HG02970 (cell line): ENCODE measurements around the gene TBCD.
"Not testable (repeated sequence)": the region's sequence is repeated elsewhere in the genome, so short reads cannot be mapped to it uniquely, and the experiment has no call there.

Experiments used
- ATAC-seq: cut with Tn5 transposase; IDR thresholded peaks from one replicate; pipeline ENCODE4 v1.9.1; 2021; ENCODE audit warnings: mild to moderate bottlenecking, moderate library complexity, moderate number of reproducible peaks; ENCODE audit not compliant: unreplicated experiment, low FRiP score

TBCD gene

DNA sequence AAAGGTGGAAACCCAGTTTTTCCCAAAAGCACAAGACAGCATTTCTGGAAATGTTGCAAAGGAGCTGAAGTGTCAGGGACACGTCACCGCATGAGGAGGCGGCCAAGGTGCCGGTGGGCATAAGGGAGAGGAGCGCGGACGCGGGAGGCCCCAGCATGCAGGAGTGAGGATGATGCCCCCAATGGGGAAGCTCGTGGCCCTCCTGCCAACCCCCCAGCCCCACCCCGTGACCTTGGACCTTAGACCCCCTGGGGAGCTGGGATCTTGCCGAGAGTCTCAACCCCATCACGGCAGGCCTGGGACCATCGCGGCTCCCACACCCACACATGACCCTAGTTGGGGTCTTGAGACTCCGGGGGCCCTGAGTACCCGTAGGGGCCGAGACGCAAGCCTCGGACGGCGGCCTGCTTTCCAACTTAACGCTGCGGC lies 208.1 kb downstream of the TBCD start:
- ATAC-seq: no peak

DNA sequence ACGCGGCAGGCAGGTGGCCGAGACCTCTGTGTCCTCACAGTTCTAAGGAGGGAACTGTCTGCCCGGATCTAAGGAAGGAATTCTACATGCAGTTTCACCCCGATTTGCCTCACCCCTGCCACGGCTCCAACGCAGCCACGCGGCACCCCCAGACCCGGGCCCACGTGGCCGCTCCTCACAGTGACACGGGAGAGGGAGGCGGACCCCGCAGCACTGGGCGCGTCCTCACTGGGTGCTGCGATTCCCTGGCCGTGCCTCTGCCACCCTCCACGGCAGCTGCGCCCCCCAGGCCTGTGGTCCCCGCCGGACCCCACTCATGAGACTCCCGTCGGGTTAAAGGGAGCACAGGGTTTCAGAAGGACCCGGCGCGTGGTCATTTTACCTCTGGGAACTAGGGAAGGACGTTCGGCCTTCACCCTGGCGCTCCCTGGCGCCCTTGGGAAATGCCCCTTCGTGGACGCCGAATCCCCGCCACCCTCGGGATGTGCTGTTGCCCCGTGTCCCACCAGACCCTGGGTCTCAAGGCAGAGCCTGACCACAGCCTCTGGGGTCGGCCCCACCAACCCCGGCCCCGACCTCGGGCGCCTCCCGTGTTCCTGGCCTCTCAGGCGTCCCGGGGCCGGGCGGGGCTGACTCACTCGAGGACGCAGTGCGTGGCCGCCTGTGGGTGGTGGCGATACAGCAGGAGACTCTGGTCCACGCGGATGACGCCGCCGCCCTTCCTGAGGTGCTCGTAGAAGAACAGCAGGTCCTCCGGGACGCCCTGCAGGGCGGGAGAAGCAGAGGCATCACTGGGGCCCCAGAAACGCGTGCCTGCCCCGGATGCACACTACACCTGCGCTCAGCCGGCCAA lies 208.8 kb downstream of the TBCD start:
- no peak for ATAC-seq

DNA sequence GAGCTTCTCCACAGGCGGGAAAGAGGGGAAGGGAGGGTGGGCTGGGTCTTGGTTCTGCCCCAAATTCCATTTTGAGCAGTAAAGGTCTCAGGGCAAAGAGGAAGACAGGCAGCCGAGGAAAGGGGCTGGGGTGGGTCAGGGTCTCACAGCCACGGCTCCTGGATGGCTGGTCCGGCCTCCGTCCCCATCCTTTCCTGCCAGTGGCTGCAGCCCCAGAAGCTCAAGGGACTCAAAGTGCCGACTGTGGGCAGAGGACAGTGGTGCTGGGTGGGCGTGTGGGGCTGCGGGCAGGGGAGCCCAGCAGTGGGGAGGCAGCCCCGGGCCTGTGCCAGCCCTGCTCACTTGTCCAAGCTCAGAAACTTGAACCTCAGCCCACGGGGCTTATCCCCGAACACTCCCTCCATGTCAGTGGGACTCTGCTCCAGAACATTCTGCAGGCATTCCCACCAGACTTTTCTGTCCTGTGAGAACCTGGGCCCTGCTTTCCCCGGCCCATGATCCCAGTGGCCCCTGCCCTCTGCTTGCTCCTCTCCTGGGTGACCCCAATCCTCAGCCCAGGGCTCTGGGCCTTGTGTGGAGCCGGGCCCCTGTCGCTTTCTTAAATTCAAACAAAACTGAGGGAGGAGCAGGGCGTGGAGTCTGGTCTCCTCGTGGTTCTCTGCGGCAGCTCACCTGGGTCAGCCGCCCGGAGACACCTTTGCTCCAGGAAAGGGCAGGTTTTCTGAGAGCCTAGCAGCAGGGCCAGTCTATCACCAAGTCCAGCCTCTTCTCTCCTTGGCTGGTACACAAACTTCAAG lies 209.7 kb downstream of the TBCD start:
- no peak for ATAC-seq

DNA sequence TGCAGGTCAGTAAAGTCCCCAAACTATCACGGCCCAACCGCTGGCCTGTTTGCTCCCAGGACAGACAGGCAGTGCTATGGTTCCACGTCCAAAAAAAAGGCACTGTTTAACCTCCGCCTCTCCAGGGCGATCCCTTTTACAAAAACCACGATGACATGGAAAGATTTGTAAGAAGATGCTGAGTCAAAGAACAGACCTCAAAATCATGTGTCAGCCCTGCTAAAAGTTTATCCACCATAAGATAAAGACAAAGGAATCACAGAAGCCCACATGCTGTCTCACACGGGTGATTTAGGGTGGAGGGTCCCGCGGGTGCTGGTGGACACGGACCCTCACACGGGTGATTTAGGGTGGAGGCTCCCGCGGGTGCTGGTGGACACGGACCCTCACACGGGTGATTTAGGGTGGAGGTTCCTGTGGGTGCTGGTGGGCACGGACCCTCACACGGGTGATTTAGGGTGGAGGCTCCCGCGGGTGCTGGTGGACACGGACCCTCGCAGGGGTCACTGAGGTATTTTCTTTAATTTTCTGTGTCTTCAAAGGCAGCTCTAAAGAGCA lies 210.4 kb downstream of the TBCD start:
- ATAC-seq: no peak

DNA sequence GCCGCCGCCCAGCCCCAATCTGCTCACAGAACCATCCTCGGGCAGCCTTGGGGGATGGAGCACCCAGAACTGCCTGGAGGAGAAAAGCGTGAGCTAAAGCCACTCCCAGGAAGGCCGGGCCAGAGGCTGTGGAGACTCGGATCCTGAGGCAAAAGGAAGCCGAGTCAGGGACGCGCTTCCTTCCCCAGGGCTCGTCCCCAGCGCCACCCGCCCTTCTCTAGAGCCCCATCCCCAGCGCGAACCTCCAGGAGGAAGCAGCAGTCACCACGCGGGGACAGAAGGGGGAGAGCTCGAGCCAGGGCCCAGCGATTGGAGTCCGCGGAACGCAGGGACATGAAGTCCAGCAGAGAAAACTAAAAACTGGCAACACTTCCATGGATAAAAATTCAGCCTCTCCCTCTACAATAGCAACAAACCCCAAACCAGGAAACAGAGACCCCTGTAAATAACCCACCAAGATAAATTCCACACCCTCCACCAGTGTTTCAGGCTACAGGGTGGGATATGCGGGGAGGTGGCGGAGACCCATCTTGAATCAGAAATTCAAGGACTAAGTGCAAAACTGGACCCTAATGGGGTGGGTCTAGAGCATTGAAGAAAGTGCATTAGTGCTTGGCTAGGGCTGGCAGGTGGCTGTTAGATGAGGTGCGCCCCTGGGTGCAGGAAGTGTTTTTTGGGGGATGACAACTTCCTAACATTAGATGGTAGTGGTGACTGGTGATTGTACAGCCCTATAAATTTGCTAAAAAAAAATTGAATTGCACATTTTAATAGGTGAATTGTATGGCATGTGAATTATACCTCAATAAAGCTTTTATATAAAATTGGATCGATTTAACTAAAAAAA lies 211.5 kb downstream of the TBCD start:
- no peak for ATAC-seq

DNA sequence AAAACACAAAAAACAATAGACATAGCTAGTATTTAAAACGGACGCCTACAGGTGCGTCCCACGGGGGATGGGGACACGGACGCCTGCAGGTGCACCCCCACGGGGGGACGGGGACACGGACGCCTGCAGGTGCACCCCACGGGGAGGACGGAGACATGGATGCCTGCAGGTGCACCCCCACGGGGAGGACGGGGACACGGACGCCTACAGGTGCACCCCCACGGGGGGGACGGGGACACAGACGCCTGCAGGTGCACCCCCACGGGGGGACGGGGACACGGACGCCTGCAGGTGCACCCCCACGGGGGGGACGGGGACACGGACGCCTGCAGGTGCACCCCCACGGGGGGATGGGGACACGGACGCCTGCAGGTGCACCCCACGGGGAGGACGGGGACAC lies 212.6 kb downstream of the TBCD start:
- ATAC-seq: not testable (repeated sequence)

DNA sequence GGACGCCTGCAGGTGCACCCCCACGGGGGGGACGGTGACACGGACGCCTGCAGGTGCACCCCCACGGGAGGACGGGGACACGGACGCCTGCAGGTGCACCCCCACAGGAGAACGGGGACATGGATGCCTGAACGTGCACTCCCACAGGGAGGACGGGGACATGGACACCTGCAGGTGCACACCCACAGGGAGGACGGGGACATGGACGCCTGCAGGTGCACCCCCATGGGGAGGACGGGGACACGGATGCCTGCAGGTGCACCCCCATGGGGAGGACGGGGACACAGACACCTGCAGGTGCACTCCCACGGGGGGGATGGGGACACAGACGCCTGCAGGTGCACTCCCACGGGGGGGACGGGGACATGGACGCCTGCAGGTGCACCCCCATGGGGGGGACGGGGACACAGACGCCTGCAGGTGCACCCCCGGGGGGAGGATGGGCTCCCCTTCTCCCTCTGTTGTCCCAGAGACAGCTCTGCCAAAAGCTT lies 213.0 kb downstream of the TBCD start:
- no peak for ATAC-seq

DNA sequence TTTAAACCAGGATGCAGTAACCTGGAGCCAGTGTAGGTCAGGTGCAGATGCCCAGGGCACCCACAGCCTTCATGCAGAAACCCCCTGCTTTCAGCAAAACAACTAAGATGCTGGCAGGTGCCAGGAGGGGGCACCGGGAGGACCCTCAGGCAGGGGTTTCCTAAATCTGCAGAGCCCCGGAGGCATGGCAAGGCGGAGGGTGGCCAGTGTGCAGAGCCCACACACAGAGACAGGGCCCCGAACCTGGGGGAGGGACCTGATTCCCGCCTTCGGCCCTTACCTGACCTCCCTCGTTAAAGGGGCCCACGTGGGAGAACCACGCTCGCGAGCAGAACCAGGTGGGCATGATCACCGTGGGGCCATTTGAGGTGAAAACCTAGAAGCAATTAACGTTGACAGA lies 213.5 kb downstream of the TBCD start:
- no peak for ATAC-seq

DNA sequence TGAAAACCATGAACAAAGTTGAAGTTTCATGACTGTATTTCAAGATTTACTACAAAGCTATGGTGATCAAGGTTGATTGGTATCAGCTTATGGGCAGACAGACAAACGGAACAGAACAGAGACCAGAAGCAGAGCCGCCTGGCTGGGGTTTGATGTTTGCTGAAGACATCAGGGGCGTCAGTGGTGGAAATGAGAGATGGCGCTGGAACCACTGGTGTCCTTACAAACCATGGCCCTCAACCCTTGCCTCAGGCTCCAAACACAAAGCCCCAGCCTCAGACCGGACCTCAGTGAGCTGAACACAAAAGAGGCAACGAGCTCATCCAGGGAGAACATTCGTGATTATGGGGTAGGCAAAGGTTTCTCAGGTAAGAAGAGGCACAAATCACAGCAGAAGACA lies 214.6 kb downstream of the TBCD start:
- no peak for ATAC-seq

DNA sequence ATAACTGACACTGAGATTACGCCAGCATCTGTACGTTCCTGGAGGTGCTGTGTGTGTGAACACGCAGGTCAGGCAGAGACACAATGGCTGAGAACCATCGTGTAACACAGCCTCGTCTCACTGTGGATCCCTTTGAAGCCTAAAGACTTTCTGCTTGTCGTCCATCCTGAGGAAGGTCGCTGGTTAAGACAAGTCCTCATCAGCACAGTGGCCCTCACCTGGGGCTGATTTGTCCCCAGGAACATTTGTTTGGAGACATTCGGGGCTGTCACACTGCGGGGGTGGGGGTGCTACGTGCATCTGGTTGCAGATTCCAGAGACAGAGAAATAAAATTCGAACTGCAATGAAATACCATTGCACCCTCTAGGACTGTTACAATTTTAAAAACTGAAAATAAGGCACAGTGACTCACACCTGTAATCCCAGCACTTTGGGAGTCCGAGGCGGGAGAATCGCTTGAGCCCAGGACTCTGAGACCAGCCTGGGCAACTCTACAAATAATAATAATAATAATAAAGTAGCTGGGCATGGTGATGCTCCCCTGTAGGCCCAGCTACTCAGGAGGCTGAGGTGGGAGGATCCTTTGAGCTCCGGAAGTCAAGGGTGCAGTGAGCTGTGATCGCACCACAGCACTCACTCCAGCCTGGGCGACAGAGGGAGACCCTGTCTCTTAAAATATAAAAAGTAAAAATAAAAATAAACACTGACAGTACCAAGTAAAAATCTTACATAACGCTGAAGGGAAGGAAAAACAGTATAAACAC lies 215.6 kb downstream of the TBCD start:
- ATAC-seq: no peak

DNA sequence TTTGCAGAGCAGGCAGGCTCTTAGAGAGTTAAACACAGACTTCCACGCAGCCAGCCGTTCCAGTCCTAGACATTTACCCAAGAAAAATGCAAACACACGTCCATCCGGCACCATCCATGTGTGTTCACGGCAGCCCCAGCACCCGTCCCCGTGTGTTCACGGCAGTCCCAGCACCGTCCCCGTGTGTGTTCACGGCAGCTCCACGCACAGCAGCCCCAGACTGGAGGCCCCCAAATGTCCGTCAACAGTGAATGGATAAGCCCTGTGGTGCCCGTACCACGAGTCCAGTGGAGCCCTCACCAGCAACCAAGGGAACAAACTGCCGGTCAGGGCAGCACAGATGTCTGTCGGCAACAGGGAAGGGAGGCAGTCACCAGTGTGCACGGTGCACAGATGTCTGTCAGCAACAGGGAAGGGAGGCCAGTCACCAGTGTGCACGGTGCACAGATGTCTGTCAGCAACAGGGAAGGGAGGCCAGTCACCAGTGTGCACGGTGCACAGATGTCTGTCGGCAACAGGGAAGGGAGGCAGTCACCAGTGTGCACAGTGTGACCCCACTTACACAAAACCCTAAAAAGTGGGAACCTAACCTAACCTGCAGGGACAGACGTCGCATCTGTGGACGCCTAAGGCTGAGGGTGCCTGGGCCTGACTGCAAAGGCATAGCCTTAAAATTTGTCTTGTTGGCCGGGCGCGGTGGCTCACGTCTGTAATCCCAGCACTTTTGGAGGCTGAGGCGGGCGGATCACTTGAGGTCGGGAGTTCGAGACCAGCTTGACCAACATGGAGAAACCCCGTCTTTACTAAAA lies 216.4 kb downstream of the TBCD start:
- not testable (repeated sequence) for ATAC-seq

DNA sequence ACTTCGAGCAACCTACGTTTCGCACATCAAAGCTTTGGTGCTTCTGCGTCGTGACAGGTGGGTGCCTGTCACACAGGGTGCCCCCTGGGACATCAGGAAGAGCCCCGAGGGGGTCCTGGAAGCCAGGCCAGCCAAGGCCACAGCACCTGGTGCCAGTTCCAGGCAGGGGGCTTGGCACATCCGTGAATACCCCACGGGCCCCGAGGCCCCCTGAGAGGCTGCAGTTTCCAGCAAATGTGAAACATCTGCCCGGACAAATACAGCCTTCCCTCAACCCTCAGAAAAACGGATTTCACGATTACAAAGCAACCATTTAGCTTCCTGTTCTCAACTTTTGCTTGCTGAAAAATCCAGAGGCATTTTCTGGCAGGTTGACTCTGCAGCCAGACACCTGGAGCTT lies 218.2 kb downstream of the TBCD start:
- ATAC-seq: no peak

DNA sequence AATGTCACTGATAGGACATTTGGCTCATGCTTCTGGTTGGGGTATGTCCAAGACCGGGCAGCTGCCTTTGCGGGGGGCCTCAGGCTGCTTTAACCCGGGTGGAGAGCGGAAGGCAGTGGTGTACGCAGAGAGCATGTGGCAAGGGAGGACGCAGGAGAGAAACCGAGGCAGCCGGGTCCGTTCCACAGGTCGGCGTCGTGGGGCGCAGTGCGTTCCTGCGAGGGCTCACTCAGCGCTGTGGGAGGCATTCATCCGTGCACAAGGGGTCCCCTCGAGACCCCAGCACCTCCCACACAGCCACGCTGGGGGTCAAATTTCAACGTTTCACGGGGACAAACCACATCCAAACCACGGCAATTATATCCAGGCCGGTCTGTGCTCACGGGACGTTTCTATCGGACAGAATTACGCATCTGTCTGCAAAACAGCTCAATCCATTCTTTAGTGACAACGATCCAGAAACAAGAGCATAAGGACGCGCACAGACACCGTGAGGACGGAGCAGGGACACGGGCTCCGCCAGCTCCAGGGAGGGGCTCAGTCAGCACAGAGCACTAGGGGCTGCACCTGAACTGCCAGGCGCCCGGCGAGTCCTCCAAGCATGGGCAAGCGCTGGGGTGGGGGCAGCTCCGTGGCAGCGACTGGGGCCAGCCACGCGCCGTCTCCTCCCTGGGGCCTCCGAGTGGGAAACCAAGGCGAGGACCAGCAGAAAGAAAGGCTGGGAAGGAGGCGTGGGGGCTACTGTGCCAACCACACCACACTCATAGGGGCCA lies 219.1 kb downstream of the TBCD start:
- ATAC-seq: no peak

DNA sequence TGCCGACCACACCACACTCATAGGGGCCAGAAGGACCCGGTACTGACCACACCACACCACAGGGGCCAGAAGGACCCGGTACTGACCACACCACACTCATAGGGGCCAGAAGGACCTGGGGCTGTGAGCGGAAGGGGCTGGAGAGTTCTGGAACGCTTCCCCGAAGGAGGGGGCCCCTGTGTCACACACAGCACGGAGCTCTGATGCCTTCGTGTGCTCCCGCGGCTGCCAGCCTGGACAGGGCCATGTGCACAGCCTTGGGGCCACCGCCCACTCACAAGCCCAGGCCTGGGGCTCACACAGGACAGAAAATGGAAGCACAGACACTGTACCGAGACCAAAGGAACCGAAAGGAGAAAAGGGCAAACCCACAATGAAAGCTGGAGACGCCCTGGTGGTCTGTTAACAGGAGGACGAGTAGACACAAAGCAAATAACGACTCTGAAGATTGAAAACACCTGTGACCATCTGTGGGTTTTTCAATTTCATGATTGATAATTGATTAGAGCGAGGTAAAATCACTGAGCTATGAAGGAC lies 221.0 kb downstream of the TBCD start:
- no peak for ATAC-seq

DNA sequence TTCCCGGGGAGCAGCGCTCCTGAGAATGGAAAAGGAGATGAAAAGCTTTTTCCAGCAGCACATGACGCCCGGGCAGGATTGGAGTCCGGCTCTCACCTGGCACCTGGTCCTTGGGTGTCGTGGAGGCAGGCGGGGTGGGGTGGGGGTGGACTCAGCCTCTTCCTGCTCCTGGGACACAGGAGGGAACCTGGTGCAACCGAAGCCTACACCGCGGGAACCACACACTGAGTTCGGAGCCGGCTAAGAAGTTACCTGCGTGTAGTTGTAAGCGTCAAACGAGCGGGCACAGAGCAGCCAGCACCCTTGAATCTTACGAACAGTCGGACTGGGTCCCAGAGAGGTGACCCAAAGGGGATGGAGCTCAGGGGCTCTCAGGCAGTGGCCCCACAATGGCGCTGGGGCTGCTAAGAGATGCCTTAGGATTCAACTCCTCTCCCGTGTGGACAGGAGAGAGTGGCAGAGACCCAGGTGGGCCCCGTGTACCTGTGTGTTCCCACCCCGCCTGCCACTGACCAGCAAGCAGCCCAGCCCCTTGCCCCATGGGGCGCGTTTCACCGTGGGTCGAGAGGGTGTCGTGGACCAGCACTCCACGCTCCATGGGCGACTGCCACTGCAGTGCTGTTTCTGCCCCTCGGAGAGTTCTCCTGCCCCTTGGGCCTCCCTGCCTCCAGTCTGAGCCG lies 221.7 kb downstream of the TBCD start:
- no peak for ATAC-seq

DNA sequence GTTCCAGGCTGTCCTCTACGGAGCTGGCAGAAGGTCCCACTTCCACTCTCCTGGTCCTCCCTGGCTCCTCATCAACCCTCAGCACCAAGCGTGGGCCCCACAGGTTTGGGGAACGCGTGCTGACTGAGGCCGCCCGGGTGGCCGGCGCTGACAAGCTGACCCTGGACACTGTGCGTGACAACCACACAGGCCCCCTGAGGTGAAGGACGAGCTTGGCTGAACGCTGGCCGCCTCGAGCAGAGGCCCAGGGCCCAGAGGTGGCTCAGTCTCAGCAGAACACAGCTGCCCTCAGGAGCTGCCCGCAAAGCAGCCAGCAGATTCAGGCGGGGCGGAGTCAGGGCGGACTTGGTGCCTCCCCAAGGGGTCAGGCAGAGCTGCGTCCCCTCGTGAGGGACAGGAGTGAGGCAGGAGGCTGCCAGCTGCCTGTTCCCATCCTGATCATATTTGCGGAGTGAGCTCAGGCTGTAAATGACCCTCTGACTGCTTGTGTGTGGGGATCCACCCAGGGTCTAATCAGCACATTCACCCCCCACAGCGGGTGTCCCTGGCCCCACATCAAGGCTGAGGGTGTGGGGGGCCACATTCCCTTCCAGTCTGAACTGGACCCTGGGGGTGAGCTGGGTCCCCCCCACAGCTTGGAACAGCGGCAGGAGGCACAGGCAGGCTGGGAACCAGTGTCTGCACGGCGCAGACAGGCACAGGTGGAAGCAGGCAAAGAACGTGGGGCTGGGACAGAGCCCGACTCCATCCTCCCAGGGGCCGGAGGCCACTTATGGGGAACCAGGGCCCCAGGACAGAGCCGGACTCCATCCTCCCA lies 222.5 kb downstream of the TBCD start:
- no peak for ATAC-seq
